ENCODE results near the gene SZT2.
"Not testable (repeated sequence)": the region's sequence is repeated elsewhere in the genome, so short reads cannot be mapped to it uniquely, and the experiment has no call there.

The SZT2 gene

DNA sequence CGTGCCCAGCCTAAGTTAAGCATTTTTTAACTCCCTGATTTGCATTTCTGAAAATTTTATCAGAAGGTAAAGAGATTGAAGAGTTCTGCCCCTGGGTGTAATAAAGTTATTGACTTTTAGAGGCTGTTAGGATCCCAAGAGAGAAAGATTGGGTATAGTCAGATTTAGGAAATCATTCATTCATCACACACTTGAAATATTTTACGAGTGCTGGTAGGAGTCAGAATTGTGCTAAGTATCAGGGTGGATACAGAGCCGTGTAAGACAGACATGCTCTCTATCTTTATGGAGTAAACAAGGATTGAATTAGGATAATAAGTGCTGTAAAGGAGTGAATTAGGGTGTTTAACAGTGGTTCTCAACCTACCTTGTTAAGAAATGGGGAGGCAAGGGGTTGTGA lies 3.0 kb downstream of the SZT2 start:
- no peak for DNase-seq

DNA sequence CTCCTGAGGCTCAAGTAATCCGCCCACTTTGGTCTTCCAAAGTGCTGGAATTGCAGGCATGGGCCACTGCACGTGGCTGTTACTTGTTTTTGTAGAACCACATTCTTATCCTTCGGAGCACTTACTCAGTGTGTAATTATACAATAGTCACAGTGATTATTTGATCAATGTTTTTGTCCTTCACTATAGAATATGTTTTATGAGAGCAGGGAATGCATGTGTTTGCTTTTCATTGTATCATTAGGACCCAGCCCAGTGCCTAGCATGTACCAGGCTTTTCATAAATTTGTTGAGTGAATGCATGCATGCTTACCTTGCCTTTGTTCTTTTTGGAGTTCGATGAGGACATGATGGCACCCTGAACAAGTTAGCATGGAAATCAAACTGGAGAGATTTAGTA lies 5.8 kb downstream of the SZT2 start:
- no peak for DNase-seq

DNA sequence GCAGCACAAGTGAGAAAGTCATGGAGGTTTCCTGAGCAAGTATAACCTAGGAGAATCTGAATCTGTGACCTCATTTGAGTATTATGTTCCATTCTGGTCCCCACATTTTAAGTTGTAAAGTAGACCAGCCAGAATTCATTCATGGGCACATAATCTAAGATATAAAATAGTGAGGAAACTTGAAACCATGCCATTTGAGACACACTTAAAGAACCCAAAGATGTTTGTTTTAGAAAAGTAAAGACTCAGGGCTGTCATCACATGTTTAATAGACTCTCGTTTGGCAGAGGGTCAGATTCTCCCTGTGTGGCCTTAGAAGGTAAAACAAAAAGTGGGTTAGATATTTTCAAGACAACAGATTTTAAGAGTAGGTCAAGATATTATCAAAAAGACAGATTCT lies 6.4 kb downstream of the SZT2 start:
- DNase-seq, result no peak

DNA sequence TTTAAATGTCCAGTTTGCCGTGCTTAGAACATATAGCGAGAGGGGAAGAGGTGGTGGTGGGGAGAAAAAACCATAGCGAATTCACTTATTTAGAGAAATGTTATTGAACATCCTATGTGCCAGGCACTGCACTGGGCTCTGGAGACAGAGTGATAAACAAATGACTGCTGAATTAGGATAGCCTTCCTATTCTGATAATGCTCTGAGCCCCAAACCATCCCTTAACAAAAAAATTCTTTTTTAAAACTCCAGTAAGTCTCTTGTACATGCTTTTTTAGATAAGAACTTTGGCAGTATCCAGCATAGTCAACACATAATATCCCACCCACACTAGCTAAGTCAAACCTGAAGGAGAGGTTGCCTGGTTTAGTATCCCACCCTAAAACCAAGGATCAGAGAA lies 8.5 kb downstream of the SZT2 start:
- no peak for DNase-seq

DNA sequence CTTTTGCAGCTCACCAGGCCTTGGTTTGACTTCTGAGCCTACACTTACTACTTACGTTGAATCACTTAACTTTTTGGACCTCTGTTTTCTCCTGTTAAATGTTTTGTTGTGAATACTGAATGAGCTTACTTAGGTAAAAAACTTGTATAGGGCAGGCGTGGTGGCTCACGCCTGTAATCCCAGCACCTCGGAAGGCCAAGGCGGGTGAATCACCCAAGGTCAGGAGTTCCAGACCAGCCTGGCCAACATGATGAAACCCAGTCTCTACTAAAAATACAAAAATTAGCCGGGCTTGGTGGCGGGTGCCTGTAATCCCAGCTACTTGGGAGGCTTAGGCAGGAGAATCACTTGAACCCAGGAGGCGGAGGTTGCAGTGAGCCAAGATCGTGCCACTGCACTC lies 10.7 kb downstream of the SZT2 start:
- DNase-seq, result not testable (repeated sequence)

DNA sequence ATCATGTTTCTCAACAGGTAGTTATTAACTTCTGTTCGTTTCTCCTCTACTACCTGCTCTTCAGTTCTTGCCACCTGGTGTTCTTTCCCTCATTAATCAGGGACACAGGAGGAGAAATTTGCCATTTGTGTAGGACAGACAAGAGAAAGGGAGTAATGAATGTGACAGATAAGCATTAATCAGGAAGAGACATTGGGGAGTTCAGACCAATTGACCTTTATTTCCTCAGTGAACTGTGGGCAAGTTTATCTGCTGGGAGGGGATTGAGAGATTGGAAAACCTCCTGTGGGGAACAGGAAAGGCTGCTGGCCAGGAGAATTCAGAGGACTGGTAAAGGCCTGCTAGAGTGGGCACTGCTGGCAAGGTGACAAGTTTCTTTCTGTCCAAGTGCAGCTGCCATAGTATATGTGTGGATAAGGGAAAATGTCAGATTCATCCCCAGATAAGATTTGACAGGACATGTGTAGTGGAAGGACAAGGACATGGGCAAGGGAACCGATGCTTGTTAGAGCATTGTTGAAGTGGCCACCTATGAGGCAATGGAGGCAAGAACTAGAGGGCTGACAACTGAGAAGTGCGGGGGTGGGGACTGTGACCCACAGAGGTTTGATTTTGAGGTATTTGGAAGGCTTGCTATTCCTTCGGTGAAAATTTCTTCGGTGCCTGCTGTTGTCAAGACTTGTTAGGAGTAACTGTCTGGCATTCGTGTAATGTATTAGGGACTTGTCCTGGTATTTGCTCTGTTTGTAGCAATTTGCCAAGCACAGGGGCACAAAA lies 12.6 kb downstream of the SZT2 start:
- no peak for DNase-seq

DNA sequence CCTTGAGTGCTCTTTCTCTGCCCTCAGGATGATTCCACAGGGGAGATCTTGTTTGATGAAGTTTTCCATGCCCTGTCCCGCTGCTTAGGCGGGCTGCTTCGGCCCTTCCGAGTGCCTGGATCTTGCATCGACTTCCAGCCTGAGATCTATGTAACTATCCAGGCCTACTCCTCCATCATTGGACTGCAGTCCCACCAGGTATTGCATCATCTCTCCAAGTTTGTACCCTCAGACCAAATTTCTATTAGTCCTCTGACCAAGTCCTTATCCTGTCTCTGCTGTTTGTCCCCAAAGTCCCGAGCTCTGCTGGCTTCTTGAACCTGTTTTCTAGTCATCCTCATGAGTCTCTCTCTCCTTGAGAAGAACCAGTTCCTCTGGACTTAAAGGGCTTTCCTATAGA lies 14.7 kb downstream of the SZT2 start:
- DNase-seq, result no peak

DNA sequence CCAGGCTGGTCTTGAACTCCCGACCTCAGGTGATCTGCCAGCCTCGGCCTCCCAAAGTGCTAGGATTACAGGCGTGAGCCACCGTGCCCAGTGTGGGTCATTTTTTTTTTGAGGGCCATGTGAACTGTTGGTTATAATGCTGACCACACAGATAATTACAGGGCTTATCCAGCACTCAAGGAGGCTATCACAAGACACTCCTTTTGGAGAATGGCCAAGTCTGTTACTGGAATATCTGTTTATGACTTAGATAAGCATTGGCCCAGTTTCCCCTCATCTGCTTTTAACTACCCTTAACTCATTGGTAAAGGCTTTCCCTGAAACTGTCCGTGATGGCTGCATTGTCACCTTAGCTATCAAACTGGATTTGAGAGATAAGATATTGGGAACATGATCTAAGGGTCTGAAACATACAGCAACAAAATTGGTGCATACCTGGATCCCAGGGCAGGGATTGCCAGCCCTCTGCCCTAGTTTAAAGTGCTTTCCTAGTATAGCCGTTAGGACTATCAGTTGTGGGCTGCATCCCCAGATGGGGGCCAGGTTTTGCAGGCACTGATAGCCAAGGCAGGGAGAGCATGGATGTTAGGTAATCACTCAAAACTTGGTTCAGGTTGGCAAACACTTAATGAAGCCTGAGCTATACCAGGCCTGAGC lies 15.6 kb downstream of the SZT2 start:
- no peak for DNase-seq

DNA sequence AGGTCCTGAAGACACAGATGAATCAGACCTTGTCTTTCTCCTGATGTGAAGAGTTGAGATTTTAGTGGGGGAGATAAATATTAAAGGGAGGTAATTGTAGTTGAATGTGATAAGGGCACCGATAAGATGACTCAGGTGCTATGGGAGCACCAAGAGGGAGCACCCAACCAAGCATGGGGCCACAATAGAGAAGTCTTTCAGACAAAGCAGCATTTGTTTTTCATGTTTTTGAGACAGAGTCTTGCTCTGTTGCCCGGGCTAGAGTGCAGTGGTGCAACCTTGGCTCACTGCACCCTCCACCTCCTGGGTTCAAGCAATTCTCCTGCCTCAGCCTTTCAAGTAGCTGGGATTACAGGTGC lies 16.2 kb downstream of the SZT2 start:
- no peak for DNase-seq

DNA sequence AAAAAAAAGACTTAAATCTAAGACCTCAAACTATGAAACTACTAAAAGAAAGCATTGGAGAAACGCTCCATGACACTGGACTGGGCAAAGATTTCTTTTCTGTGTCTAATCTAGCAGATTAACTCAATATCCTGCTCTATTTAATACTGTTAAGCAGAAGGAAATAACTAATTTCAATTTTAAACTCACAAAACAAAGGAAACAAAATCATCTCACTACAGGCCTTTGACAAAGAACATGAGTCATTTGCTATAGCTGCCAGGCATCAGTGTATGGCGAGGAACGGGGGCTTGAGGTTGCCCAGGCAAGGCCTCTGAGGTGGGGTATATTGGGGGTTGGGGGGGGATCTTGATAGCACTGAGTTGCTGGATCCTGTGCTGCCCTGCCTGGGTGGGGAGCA lies 20.9 kb downstream of the SZT2 start:
- DNase-seq, result no peak

DNA sequence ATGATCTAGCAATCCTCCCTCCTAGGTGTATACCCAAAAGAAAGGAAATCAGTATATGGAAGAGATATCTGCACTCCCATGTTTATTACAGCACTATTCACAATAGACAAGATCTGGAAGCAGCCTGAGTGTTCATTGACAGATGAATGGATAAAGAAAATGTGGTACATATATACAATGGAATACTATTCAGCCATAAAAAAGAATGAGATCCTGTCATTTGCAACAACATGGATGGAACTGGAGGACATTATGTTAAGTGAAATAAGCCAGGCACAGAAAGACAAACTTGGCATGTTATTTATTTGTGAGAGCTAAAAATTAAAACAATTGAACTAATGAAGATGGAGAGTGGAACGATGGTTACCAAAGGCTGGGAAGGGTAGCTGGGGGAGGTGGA lies 23.7 kb downstream of the SZT2 start:
- not testable (repeated sequence) for DNase-seq

DNA sequence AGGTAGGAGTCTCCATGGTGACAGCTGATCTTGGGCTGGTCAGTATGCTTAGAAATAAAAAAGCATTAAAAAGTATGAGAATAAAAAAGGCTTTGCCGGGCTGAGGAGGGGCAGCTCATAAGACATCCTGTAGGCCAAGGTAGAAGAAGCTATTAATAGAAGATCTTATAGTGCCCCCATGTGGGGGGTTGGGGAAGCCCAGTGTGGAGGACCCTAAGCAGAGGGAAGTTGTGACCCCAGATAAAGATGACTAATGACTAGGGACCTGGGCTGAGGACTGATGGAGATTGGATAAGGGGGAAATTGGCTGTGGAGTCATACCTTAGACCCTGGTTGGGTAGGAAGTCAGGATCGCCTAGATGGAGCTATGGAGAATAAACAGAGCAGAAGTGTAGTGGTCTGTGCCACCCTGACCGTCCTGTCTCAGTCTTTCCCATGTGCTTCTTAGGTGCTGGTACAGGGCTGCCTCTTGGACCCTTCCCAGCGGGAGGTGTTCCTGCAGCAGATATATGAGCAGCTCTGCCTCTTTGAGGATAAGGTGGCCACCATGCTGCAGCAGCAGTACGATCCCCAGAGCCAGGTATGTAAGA lies 25.0 kb downstream of the SZT2 start:
- peak; percentile 33 for DNase-seq

DNA sequence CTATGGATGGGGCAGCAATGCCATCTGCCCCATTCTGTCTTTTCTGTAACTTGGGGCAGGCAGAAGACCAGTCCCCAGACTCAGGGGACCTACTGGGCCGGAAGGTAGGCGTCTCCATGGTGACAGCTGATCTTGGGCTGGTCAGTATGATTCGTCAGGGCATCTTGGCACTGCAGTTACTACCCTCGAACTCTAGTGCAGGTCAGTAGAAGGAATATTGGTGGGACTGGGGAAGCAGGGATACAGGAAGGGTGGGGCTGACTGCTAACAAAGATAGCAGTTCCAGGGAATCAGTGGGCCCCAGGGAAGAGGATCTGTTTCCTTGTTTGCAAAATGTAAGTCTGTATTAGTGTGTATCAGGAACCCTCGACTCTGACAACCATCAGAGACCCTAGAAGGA lies 26.2 kb downstream of the SZT2 start:
- DNase-seq, result no peak

DNA sequence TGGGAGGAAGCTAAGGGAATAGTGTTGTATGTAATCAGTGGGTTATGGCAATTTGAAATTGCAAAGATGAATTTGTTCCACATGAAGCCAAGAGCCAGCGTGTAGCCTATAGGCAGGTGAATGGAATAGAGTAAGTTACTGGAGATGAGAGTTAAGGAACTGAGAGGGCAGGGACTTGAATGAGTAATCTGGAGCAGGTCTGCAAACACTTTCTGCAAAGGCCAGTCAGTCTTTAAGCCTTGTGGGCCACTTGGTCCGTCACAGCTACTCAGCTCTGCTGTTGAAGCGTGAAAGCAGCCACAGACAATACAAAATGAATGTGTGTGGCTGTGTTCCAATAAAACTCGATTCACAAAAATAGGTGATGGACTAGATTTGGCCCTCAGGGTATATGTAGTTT lies 29.2 kb downstream of the SZT2 start:
- no peak for DNase-seq

DNA sequence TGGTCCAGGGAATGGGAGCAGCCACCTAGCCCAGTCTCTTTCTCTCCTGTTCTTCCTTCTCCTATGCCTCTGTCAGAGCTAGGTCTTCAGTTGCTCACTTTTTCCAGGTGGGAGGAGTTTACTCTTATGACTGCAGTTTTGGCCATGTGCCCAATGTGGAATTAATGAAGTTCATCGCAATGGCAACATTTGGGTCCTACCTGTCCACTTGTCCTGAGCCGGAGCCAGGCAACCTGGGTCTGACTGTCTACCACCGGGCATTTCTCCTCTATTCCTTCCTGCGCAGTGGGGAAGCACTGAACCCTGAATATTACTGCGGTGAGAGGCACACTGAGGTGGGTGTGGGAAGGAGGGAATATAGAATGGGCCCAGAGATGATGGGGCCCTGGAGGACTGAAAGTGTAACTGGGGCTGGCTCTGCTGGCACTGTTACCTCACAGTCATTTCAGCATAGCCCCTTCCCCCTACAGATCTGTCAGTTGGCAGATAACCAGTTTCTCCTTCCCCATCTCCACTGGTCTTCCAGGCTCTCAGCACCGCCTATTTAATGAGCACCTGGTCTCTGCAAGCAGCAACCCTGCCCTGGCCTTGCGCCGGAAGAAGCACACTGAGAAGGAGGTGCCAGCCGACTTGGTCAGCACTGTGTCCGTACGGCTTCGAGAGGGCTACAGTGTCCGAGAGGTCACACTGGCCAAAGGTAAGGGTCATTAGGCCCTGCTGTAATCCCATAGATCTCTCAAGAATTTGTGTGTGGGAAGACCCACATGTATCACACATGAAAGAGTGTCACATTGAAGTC lies 30.1 kb downstream of the SZT2 start:
- DNase-seq, result no peak

DNA sequence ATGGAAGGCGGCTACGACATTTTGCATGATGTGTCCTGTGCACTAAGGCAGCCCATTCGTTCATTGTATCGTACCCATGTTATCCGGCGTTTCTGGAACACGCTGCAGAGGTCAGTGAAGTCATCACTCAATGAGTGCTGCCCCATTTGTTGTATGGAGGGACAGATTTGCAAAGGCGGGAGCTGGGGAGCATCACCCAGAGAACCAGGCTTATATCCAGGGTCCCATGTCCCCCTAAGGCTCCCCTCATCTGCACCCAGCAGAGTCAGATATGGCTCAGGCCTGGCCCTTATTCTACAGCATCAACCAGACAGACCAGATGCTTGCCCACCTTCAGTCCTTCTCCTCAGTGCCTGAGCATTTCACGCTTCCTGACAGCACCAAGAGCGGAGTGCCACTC lies 31.2 kb downstream of the SZT2 start:
- DNase-seq, result no peak

DNA sequence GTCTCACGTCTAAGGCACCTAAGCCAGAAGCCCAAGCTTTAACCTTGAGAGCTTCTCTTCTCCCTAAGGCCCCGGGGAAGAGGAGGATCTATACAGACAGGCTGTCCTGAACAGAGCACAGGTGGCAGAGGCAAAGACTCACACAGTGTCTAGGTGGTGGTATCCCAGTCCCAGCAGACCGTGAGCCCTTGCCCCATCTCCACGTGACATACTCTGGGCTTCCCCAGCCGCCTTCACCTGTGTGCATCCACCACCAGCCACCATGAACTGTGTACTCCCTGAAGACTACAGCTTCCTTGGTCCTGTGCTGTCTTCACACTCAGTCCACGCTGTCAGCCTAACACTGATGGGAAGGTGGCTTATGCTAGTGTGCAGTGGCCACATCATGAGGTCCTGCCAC lies 31.7 kb downstream of the SZT2 start:
- no peak for DNase-seq

DNA sequence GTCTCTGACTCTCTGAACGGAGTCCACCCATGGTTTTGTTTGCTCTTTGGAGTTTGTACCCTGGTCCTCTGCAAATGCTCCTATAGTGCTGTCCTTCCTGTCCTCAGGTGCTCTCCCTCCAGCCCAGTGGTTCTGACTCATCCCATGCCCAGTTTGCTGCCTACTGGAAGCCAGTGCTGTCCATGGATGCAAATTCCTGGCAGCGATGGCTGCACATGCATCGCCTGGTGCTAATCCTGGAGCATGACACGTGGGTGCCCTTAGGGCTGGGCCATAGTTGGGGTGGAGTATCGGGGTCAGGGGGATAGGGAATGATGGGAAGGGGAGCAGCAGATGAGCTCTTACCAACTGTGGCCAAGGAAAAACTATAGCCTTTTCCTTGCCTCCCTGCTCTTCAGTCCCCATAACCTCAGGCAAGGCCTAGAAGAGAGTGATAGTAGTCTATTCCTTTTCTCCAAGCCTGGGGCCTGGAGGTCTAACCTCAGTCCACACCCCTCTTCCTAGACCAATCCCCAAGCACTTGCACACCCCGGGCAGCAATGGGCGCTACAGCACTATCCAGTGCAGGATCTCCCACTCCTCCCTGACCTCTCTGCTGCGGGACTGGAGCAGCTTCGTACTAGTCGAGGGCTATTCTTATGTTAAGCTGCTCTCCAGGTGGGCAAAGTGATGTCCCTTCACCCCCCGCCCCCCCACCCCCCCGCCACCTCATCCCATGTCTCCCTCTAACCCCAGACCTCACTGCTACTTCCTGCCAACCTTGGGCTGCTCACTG lies 32.5 kb downstream of the SZT2 start:
- no peak for DNase-seq

DNA sequence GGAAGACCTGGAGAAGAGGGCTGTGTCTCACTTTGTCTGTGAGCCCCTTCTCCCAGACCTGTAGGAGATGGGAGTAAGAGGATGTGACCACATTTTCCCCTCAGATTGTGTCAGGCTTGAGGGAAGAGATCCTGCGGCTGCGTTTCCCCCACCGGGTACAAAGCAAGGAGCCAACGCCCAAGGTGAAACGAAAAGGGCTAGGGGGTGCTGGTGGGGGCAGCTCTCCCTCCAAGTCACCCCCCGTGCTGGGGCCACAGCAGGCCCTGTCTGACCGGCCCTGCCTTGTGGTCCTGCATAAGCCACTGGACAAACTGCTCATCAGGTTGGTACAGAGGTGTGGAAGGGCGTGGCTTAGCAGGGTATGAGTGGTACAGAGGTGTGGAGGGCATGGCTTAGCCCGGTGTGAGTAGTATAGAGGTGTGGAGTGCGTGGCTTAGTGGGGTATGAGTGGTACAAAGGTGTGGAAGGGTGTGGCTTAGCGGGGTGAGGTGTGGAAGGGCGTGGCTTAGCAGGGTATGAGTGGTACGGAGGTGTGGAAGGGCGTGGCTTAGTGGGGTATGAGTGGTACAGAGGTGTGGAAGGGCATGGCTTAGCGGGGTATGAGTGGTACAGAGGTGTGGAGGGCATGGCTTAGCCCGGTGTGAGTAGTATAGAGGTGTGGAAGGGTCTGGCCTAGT lies 33.4 kb downstream of the SZT2 start:
- DNase-seq, result no peak

DNA sequence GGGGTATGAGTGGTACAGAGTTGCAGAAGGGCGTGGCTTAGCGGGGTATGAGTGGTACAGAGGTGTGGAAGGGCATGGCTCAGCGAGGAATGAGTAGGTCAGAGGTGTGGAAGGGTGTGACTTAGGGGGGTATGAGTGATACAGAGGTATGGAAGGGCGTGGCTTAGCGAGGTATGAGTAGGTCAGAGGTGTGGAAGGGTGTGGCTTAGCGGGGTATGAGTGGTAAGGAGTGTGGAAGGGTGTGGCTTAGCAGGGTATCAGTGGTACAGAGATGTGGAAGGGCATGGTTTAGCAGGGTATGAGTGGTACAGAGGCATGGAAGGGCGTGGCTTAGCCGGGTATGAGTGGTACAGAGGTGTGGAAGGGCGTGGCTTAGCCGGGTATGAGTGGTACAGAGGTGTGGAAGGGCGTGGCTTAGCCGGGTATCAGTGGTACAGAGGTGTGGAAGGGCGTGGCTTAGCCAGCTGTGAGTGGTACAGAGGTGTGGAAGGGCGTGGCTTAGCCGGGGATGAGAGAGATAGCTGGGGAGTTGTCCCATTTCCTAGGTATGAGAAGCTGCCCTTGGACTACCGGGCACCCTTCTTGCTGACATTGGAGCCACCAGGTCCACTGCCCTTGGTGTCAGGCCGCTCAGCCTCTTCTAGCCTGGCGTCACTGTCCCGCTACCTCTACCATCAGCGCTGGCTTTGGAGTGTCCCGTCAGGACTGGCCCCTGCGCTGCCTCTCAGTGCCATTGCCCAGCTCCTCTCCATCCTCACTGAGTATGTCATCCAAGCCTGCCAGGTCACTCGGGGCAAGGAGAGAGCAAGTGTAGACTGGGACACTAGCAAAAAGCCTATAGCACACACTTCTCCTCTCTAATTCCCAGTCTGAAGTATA lies 34.2 kb downstream of the SZT2 start:
- no peak for DNase-seq

DNA sequence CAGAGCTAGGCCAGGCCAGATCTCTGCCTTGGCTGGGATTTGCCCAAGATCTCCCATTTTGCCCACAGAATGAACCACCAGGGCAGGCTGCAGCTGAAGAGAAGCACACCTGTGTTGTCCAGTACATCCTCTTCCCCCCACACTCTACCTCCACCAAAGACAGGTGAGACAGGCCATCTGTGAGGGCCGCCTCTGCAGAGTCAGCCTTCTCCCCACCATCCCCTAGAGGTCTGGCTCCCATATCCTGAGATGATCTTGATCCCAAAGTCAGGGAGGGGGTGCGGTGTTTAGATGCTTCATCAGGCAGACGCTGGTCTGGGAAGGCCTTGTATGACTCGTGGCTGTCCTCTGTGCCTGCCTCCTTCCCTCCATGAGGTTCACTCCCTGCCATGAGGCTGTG lies 35.3 kb downstream of the SZT2 start:
- no peak for DNase-seq
